SK-N-SH (cell line): Measurements from ENCODE around the gene CYLD. TPM values are rescaled to one million over a fixed set of nuclear protein-coding genes. Genes with fewer than 3 reads are reported as not detected.

ENCODE experiments used
- CTCF ChIA-PET: fragments of 300-600, 350-600 bp; formaldehyde crosslinking; extraction: SDS; loops from one replicate; lab custom pipeline; 2021; lab: Yijun Ruan, JAX
- POLR2A ChIA-PET: fragments of 350-600 bp; sonication (Branson Sonifier 250); formaldehyde crosslinking; extraction: SDS; loops from one replicate; lab custom pipeline; 2020; ENCODE audit warnings: antibody characterized with exemption, inconsistent platforms; lab: Yijun Ruan, JAX
- DNase-seq: peaks from one replicate; pipeline ENCODE4 v3.0.0; 2012
- H2AFZ ChIP-seq: fragments of 200-600 bp; sonication (generic); 2 replicates; pipeline ENCODE4 v1.8.1; 2016; ENCODE audit warnings: antibody characterized with exemption, mild to moderate bottlenecking, low read depth
- H3F3A ChIP-seq: fragments of 200-600 bp; sonication (generic); replicated peaks from 2 replicates; pipeline ENCODE3; 2016; ENCODE audit warnings: antibody characterized with exemption, mild to moderate bottlenecking; ENCODE audit not compliant: insufficient read depth
- H3K27ac ChIP-seq, 2 experiments: fragments of 200-500 bp in 1 of 2; fragments of 200-600 bp in 1 of 2; sonication (Bioruptor generic) in 1 of 2; sonication (generic), shearing (Covaris generic) in 1 of 2; 2 replicates each; pipeline versions ENCODE4 v1.5.1 to v1.6.1; 2014 to 2016; ENCODE audit warnings: low read depth in 2 of 2, inconsistent platforms in 1 of 2, low read length in 1 of 2, mild to moderate bottlenecking in 1 of 2, mixed read lengths in 1 of 2
- H3K27me3 ChIP-seq: fragments of 200-600 bp; sonication (generic), shearing (Covaris generic); 2 replicates; pipeline ENCODE4 v1.6.1; 2016; ENCODE audit warnings: mixed run types; ENCODE audit not compliant: insufficient read depth
- H3K36me3 ChIP-seq, 2 experiments: fragments of 200-500 bp in 1 of 2; fragments of 200-600 bp in 1 of 2; sonication (Bioruptor generic) in 1 of 2; sonication (generic) in 1 of 2; replicated peaks in 1 of 2; 2 replicates each; pipeline versions ENCODE3 to v1.5.1; 2014 to 2016; ENCODE audit warnings: low read length in 1 of 2, mild to moderate bottlenecking in 1 of 2; ENCODE audit not compliant: insufficient read depth in 2 of 2, control insufficient read depth in 1 of 2
- H3K4me1 ChIP-seq, 2 experiments: fragments of 200-500 bp in 1 of 2; fragments of 200-600 bp in 1 of 2; sonication (Bioruptor generic) in 1 of 2; sonication (generic), shearing (Covaris generic) in 1 of 2; 2 replicates each; pipeline versions ENCODE4 v1.5.1 to v1.6.1; 2014 to 2016; ENCODE audit warnings: low read depth in 1 of 2, low read length in 1 of 2, mixed run types in 1 of 2; ENCODE audit not compliant: insufficient read depth in 2 of 2, control insufficient read depth in 1 of 2
- H3K4me2 ChIP-seq: fragments of 200-600 bp; sonication (generic), shearing (Covaris generic); 2 replicates; pipeline ENCODE4 v1.6.1; 2017; ENCODE audit warnings: mixed run types
- H3K4me3 ChIP-seq, 2 experiments: fragments of 200-500 bp in 1 of 2; fragments of 200-600 bp in 1 of 2; sonication (Bioruptor generic) in 1 of 2; sonication (generic), shearing (Covaris generic) in 1 of 2; 2 replicates each; pipeline versions ENCODE4 v1.5.1 to v1.8.1; 2014 to 2016; ENCODE audit warnings: low read depth in 2 of 2, inconsistent platforms in 1 of 2, low read length in 1 of 2, mild to moderate bottlenecking in 1 of 2, mixed read lengths in 1 of 2, moderate library complexity in 1 of 2
- H3K79me2 ChIP-seq: fragments of 200-600 bp; sonication (generic); 2 replicates; pipeline ENCODE4 v1.8.1; 2017; ENCODE audit warnings: mild to moderate bottlenecking; ENCODE audit not compliant: insufficient read depth
- H3K9ac ChIP-seq: fragments of 200-600 bp; sonication (generic); 2 replicates; pipeline ENCODE4 v1.6.1; 2017; ENCODE audit warnings: mixed run types
- H3K9me2 ChIP-seq: fragments of 200-600 bp; sonication (generic); 2 replicates; pipeline ENCODE4 v1.6.1; 2017; ENCODE audit warnings: mixed run types
- H3K9me3 ChIP-seq: fragments of 200-600 bp; sonication (generic); 2 replicates; pipeline ENCODE4 v1.6.1; 2017; ENCODE audit warnings: mixed run types, mild to moderate bottlenecking, moderate library complexity
- H4K20me1 ChIP-seq: fragments of 200-600 bp; sonication (generic); 2 replicates; pipeline ENCODE4 v1.6.1; 2017; ENCODE audit warnings: mild to moderate bottlenecking, mixed run types; ENCODE audit not compliant: insufficient read depth
- CHD2 ChIP-seq: fragments of 150-350 bp; IDR thresholded peaks from 2 replicates; pipeline ENCODE4 v1.6.1; 2018; ENCODE audit warnings: low read length; ENCODE audit not compliant: partially characterized antibody
- EP300 ChIP-seq, 2 experiments: IDR thresholded peaks; 2 replicates each; pipeline versions ENCODE4 v1.4.0 to v1.6.1; 2012; ENCODE audit warnings: borderline replicate concordance in 1 of 2, low read depth in 1 of 2, low read length in 1 of 2
- FOSL2 ChIP-seq: IDR thresholded peaks from 2 replicates; pipeline ENCODE4 v1.4.0; 2012; ENCODE audit warnings: low read depth, mild to moderate bottlenecking, moderate library complexity, borderline replicate concordance
- FOXJ3 ChIP-seq: sonication (generic); formaldehyde crosslinking; IDR thresholded peaks from 2 replicates; pipeline ENCODE4 v1.5.1; 2020; ENCODE audit warnings: mild to moderate bottlenecking, missing genetic modification reagents
- FOXM1 ChIP-seq: IDR thresholded peaks from 2 replicates; pipeline ENCODE4 v1.4.0; 2012; ENCODE audit warnings: low read depth, mild to moderate bottlenecking
- GATA2 ChIP-seq: sonication (generic); formaldehyde crosslinking; IDR thresholded peaks from 2 replicates; pipeline ENCODE4 v1.5.0; 2020; ENCODE audit warnings: mild to moderate bottlenecking, missing genetic modification reagents
- JUND ChIP-seq: IDR thresholded peaks from 2 replicates; pipeline ENCODE4 v1.4.0; 2012
- NFIC ChIP-seq: IDR thresholded peaks from 2 replicates; pipeline ENCODE4 v1.4.0; 2012; ENCODE audit warnings: borderline replicate concordance
- POLR2AphosphoS5 ChIP-seq: IDR thresholded peaks from 2 replicates; pipeline ENCODE4 v1.6.1; 2012; ENCODE audit warnings: low read depth, low read length
- RCOR1 ChIP-seq: fragments of 150-350 bp; IDR thresholded peaks from 2 replicates; pipeline ENCODE4 v1.6.1; 2017; ENCODE audit warnings: antibody characterized with exemption, low read length
- RXRA ChIP-seq: IDR thresholded peaks from 2 replicates; pipeline ENCODE4 v1.4.0; 2012; ENCODE audit warnings: low read depth, mild to moderate bottlenecking, borderline replicate concordance
- SIN3A ChIP-seq: IDR thresholded peaks from 2 replicates; pipeline ENCODE4 v1.6.1; 2012; ENCODE audit warnings: low read depth, mild to moderate bottlenecking, low read length, moderate library complexity, borderline replicate concordance
- TCF12 ChIP-seq: IDR thresholded peaks from 2 replicates; pipeline ENCODE4 v1.4.0; 2012
- YY1 ChIP-seq: IDR thresholded peaks from 2 replicates; pipeline ENCODE4 v1.4.0; 2012; ENCODE audit warnings: low read depth, mild to moderate bottlenecking
- WGBS: methylation state at CpG from one replicate; pipeline ENCODE4 v1.1.6; 2017; ENCODE audit warnings: low lambda C conversion rate; 5-methylcytosine and 5-hydroxymethylcytosine counted together
- polyA plus RNA-seq, 3 experiments: library from polyadenylated mRNA; depleted of rRNA; stranded (reverse); fragments of >200 nt; gene quantifications; 2 replicates each; pipeline ENCODE4 v1.2.3, GENCODE V29; 2012
- TF ChIP-seq, protein P1 (sequence below): IDR thresholded peaks from 2 replicates; pipeline ENCODE4; 2012
- TF ChIP-seq, protein P2 (sequence below): IDR thresholded peaks from 2 replicates; pipeline ENCODE4 v1.4.0; 2012; ENCODE audit warnings: low read depth, borderline replicate concordance
- TF ChIP-seq, protein P3 (sequence below): fragments of 200-600 bp; sonication (generic); IDR thresholded peaks from 2 replicates; pipeline ENCODE4 v1.6.1; 2017; ENCODE audit warnings: antibody characterized with exemption, mild to moderate bottlenecking, moderate library complexity
- TF ChIP-seq, protein P4 (sequence below): fragments of 150-350 bp; IDR thresholded peaks from 2 replicates; pipeline ENCODE4 v1.6.1; 2017; ENCODE audit warnings: antibody characterized with exemption, low read length, low read depth, borderline replicate concordance
- TF ChIP-seq, protein P5 (sequence below): IDR thresholded peaks from 2 replicates; pipeline ENCODE4 v1.6.1; 2012; ENCODE audit warnings: mild to moderate bottlenecking, low read depth, low read length, moderate library complexity
- TF ChIP-seq, protein P6 (sequence below): IDR thresholded peaks from 2 replicates; pipeline ENCODE4 v1.4.0; 2012; ENCODE audit warnings: low read depth

CYLD gene
- polyA plus RNA-seq, 1 of the 3 experiments (the other 2 are of a cell fraction): 6.5 TPM

DNA sequence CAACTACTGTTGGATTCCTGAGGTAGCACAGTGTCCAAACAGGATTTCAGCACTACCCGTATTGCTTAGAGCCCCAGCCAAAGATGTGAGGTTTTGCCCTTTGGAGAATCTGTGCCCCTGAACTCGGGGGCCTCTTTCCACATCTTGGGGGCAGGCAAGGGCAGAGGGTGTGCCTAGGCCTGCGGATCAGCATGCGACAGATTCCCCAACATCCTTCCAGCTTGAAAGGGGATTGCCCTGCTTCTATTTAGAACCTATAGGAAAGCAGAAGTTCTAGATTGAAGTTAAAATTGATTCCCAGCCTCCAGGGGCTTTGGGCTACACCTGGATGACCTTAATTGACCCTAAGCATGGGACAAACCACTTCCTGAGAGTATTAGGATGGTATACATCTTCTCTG, 28.9 kb upstream of the CYLD start:
- POLR2A ChIA-PET: no interaction called here

More for the DNA sequence above, 28.9 kb upstream of the CYLD start:
- Histone ChIP-seq H3K4me3 (no peak overlapping the region), H3K27me3 (no peaks in the 10 kb centered on the region), H2AFZ (no peak overlapping the region), H3K4me2 (no peak overlapping the region), H3K9ac (no peak overlapping the region), H3K9me3 (no peaks in the 10 kb centered on the region), H3K36me3 (no peaks in the 10 kb centered on the region), H3K79me2 (no peaks in the 10 kb centered on the region), H3K27ac (no peak overlapping the region), H4K20me1 (no peaks in the 10 kb centered on the region), H3K4me1 (peaks cover 0 to 40% of the 10 kb centered on the region in 2 experiments; a peak in 1 of 4 replicates), H3K9me2 (no peaks in the 10 kb centered on the region), H3F3A (no peaks in the 10 kb centered on the region)
- no peak for TF ChIP-seq EP300 (IDR thresholded peaks at IDR 0.05; ENCODE audit: borderline replicate concordance in 1 of 2, low read depth in 1 of 2, low read length in 1 of 2)
- no peak for TF ChIP-seq RXRA
- TF ChIP-seq, protein P1, sequence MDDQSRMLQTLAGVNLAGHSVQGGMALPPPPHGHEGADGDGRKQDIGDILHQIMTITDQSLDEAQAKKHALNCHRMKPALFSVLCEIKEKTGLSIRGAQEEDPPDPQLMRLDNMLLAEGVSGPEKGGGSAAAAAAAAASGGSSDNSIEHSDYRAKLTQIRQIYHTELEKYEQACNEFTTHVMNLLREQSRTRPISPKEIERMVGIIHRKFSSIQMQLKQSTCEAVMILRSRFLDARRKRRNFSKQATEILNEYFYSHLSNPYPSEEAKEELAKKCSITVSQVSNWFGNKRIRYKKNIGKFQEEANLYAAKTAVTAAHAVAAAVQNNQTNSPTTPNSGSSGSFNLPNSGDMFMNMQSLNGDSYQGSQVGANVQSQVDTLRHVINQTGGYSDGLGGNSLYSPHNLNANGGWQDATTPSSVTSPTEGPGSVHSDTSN: no peak
- no peak for TF ChIP-seq CHD2
- TF ChIP-seq TCF12: no peak
- TF ChIP-seq, protein P2, sequence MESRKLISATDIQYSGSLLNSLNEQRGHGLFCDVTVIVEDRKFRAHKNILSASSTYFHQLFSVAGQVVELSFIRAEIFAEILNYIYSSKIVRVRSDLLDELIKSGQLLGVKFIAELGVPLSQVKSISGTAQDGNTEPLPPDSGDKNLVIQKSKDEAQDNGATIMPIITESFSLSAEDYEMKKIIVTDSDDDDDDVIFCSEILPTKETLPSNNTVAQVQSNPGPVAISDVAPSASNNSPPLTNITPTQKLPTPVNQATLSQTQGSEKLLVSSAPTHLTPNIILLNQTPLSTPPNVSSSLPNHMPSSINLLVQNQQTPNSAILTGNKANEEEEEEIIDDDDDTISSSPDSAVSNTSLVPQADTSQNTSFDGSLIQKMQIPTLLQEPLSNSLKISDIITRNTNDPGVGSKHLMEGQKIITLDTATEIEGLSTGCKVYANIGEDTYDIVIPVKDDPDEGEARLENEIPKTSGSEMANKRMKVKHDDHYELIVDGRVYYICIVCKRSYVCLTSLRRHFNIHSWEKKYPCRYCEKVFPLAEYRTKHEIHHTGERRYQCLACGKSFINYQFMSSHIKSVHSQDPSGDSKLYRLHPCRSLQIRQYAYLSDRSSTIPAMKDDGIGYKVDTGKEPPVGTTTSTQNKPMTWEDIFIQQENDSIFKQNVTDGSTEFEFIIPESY: no peak
- TF ChIP-seq POLR2AphosphoS5: no peak
- TF ChIP-seq, protein P3, sequence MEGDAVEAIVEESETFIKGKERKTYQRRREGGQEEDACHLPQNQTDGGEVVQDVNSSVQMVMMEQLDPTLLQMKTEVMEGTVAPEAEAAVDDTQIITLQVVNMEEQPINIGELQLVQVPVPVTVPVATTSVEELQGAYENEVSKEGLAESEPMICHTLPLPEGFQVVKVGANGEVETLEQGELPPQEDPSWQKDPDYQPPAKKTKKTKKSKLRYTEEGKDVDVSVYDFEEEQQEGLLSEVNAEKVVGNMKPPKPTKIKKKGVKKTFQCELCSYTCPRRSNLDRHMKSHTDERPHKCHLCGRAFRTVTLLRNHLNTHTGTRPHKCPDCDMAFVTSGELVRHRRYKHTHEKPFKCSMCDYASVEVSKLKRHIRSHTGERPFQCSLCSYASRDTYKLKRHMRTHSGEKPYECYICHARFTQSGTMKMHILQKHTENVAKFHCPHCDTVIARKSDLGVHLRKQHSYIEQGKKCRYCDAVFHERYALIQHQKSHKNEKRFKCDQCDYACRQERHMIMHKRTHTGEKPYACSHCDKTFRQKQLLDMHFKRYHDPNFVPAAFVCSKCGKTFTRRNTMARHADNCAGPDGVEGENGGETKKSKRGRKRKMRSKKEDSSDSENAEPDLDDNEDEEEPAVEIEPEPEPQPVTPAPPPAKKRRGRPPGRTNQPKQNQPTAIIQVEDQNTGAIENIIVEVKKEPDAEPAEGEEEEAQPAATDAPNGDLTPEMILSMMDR: no peak
- TF ChIP-seq SIN3A: no peak
- TF ChIP-seq NFIC: no peak
- TF ChIP-seq GATA2 (CRISPR knock-in tag): no peak
- TF ChIP-seq, protein P4, sequence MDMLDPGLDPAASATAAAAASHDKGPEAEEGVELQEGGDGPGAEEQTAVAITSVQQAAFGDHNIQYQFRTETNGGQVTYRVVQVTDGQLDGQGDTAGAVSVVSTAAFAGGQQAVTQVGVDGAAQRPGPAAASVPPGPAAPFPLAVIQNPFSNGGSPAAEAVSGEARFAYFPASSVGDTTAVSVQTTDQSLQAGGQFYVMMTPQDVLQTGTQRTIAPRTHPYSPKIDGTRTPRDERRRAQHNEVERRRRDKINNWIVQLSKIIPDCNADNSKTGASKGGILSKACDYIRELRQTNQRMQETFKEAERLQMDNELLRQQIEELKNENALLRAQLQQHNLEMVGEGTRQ: no peak
- TF ChIP-seq FOXJ3: no peak
- no peak for TF ChIP-seq FOSL2
- TF ChIP-seq FOXM1: no peak
- no peak for TF ChIP-seq JUND
- no peak for TF ChIP-seq RCOR1
- TF ChIP-seq, protein P5, sequence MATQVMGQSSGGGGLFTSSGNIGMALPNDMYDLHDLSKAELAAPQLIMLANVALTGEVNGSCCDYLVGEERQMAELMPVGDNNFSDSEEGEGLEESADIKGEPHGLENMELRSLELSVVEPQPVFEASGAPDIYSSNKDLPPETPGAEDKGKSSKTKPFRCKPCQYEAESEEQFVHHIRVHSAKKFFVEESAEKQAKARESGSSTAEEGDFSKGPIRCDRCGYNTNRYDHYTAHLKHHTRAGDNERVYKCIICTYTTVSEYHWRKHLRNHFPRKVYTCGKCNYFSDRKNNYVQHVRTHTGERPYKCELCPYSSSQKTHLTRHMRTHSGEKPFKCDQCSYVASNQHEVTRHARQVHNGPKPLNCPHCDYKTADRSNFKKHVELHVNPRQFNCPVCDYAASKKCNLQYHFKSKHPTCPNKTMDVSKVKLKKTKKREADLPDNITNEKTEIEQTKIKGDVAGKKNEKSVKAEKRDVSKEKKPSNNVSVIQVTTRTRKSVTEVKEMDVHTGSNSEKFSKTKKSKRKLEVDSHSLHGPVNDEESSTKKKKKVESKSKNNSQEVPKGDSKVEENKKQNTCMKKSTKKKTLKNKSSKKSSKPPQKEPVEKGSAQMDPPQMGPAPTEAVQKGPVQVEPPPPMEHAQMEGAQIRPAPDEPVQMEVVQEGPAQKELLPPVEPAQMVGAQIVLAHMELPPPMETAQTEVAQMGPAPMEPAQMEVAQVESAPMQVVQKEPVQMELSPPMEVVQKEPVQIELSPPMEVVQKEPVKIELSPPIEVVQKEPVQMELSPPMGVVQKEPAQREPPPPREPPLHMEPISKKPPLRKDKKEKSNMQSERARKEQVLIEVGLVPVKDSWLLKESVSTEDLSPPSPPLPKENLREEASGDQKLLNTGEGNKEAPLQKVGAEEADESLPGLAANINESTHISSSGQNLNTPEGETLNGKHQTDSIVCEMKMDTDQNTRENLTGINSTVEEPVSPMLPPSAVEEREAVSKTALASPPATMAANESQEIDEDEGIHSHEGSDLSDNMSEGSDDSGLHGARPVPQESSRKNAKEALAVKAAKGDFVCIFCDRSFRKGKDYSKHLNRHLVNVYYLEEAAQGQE: no peak
- TF ChIP-seq, protein P6, sequence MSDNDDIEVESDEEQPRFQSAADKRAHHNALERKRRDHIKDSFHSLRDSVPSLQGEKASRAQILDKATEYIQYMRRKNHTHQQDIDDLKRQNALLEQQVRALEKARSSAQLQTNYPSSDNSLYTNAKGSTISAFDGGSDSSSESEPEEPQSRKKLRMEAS: no peak
- no peak for TF ChIP-seq YY1
- 76% methylated on average over 3 of the region's 4 CpGs for WGBS
- CTCF ChIA-PET: interaction anchor here (2.4 kb wide), 1 partner anchor 47 kb away, joined by 7 read pairs; no protein-coding TSS in a partner anchor
- DNase-seq: no peak
